Muscle layer of duodenum (tissue), 2 donors: ENCODE measurements around the gene BEX2.
"Not testable (repeated sequence)": the region's sequence is repeated elsewhere in the genome, so short reads cannot be mapped to it uniquely, and the experiment has no call there.

Experiments
- H3K27ac ChIP-seq: one replicate; pipeline ENCODE4 v1.7.0; 2013; ENCODE audit warnings: mild to moderate bottlenecking, low read length
- H3K27me3 ChIP-seq: one replicate; pipeline ENCODE4 v1.7.0; 2013; ENCODE audit warnings: low read depth, mild to moderate bottlenecking, control low read depth, low read length
- H3K36me3 ChIP-seq, 2 donors: one replicate each; pipeline ENCODE4 v1.7.0; 2013; ENCODE audit warnings: low read length in 2 of 2, control low read depth in 1 of 2, mild to moderate bottlenecking in 1 of 2; ENCODE audit not compliant: insufficient read depth in 2 of 2, control insufficient read depth in 1 of 2
- H3K4me1 ChIP-seq, 2 donors: one replicate each; pipeline ENCODE4 v1.7.0; 2013; ENCODE audit warnings: low read length in 2 of 2, mild to moderate bottlenecking in 2 of 2, control low read depth in 1 of 2, moderate library complexity in 1 of 2; ENCODE audit not compliant: insufficient read depth in 2 of 2, control insufficient read depth in 1 of 2
- H3K4me3 ChIP-seq, 2 donors: one replicate each; pipeline ENCODE4 v1.7.0; 2013; ENCODE audit warnings: low read length in 2 of 2, low read depth in 1 of 2, mild to moderate bottlenecking in 1 of 2
- H3K9me3 ChIP-seq, 2 donors: one replicate each; pipeline ENCODE4 v1.7.0; 2013; ENCODE audit warnings: low read length in 2 of 2, control low read depth in 1 of 2, mild to moderate bottlenecking in 1 of 2; ENCODE audit not compliant: control insufficient read depth in 1 of 2
- donor health status: healthy.

Gene BEX2

GRCh38 chrX:103310555-103311398 lies at the start of gene BEX2:
BEX2 (minus strand) TSS chrX:103310990; CDS start chrX:103309976, 1,014 bp downstream.
- H3K27me3 ChIP-seq, result no peaks in the 10 kb centered on the region
- no peak within 1 kb of the TSS for H3K27ac ChIP-seq
- H3K4me3 ChIP-seq, result peak within 1 kb of the TSS; percentile 46 to 76
- no peaks in the 10 kb centered on the region for H3K9me3 ChIP-seq
- no peaks in the 10 kb centered on the region for H3K36me3 ChIP-seq
- peaks cover 0 to 3% of the 10 kb centered on the region in 2 donors for H3K4me1 ChIP-seq

DNA sequence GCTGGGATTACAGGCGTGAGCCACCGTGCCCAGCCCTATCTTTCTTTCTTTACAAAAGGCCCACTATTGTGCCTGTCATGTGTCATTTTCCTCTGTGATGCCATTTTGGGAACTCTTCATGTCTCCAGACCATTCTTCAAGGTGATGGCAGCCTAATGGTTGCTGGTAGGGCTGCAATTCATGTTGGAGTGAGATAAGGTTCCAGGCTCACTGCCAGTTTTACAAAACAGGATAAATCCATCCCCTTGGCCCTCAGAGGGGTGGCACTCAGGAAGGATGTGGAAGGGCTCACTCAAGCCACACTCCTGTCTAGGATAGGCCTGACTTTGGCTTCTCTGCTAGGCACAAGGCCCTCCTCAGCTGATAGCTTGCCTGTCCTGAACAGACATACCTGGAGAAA lies 49.3 kb upstream of the BEX2 start:
- H3K4me1 ChIP-seq, result no peaks in the 10 kb centered on the region
- H3K27me3 ChIP-seq, result no peaks in the 10 kb centered on the region
- no peak overlapping the region for H3K4me3 ChIP-seq
- H3K9me3 ChIP-seq, result no peaks in the 10 kb centered on the region
- no peak overlapping the region for H3K27ac ChIP-seq
- H3K36me3 ChIP-seq, result peaks cover 0 to 4% of the 10 kb centered on the region in 2 donors

DNA sequence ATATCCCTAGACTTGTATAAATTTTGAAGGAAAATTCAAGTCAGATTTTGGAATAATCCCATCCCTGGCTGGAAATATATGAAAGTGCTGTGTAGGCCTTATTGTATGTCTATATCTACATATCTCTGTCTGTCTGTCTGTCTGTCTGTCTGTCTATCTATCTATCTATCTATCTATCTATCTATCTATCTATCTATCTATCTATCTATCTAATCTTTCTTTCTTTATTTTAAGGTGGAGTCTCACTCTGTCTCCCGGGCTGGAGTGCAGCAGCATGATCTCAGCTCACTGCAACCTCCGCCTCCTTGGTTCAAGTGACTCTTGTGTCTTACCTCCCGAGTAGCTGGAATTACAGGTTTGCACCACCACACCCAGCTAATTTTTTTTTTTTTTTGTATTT lies 48.8 kb upstream of the BEX2 start:
- not testable (repeated sequence) for H3K4me1 ChIP-seq, H3K27ac ChIP-seq, H3K36me3 ChIP-seq, H3K27me3 ChIP-seq, H3K4me3 ChIP-seq, H3K9me3 ChIP-seq

GRCh38 chrX:103357871-103358270 lies 47.1 kb upstream of the BEX2 start:
- no peaks in the 10 kb centered on the region for H3K9me3 ChIP-seq
- H3K36me3 ChIP-seq, result peaks cover 0 to 4% of the 10 kb centered on the region in 2 donors
- no peaks in the 10 kb centered on the region for H3K4me1 ChIP-seq
- H3K27ac ChIP-seq, result no peak overlapping the region
- peak overlapping the region; percentile 69 to 80 for H3K4me3 ChIP-seq
- no peaks in the 10 kb centered on the region for H3K27me3 ChIP-seq

DNA sequence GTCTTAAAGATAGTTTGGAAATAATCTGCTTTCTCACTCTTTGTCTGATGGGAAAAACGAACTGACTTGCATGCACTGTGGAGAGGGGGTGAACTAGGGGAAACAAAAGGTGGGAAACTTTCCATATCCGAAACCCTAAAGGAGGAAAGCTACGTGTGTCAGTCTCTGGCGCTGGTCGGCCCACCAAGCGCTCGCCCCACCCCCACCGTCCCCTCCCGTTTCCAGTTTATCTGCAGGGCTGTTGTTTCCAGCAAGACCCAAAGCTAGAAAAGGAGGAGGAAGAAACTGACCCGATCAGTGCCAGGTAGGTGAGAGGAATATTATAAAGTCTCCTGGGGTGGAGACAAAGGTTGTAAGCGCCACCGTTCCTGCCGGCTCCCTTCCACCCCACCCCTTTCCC lies 46.1 kb upstream of the BEX2 start:
- Histone ChIP-seq H3K9me3 (no peaks in the 10 kb centered on the region), H3K36me3 (peaks cover 0 to 4% of the 10 kb centered on the region in 2 donors), H3K27ac (peak overlapping the region; percentile 95), H3K4me1 (no peaks in the 10 kb centered on the region), H3K4me3 (peak overlapping the region; percentile 69 to 80), H3K27me3 (no peaks in the 10 kb centered on the region)

DNA sequence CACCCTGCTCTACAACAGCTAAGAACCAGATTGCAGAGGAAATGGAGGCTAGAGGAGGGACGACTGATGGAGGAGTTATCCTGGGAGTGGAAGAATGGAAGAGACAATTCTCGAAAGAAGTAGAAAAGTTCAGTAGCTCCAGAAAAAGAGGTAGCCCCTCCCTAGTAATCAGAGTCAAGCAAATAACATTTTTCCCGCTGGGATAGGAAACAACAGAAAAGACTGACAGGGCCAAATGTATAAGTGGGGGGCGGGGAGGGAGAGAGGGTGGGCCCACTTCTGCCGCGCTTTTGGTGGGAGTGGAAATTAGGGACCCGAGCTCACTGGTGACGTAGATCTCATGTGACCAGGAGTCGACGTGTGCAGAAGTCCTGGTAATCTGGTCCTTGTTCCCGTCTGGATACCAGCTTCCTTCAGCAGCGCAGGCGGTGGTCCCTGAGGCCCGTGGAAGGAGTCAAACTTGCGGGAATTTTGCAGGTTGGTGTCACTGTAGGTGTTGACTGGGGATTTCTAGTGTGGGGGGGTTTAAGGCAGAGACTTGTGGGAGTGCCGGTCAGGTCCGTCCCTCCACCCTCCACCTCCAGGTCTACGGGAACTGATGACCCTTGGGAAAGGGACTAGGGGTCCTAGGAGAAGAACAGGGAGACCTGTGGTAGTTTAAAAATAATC lies 45.5 kb upstream of the BEX2 start, which contains the start of gene TCEAL9:
TSS of gene TCEAL9 (plus strand) at position 377 of the 669 bp plus-strand sequence. CDS start 1,179 bp downstream, outside the sequence.
- Histone ChIP-seq H3K4me1 (no peaks in the 10 kb centered on the region), H3K36me3 (peaks cover 0 to 4% of the 10 kb centered on the region in 2 donors), H3K9me3 (no peaks in the 10 kb centered on the region), H3K4me3 (peak within 1 kb of the TSS; percentile 69 to 80), H3K27me3 (no peaks in the 10 kb centered on the region), H3K27ac (peak within 1 kb of the TSS; percentile 95)

- no peaks in the 10 kb centered on the region for H3K27me3 ChIP-seq
- no peak overlapping the region for H3K27ac ChIP-seq
- no peaks in the 10 kb centered on the region for H3K4me1 ChIP-seq
- H3K36me3 ChIP-seq, result no peaks in the 10 kb centered on the region
- H3K4me3 ChIP-seq, result no peak overlapping the region
- no peaks in the 10 kb centered on the region for H3K9me3 ChIP-seq
Measured at GRCh38 chrX:103347682-103348397, 37.0 kb upstream of the BEX2 start.

DNA sequence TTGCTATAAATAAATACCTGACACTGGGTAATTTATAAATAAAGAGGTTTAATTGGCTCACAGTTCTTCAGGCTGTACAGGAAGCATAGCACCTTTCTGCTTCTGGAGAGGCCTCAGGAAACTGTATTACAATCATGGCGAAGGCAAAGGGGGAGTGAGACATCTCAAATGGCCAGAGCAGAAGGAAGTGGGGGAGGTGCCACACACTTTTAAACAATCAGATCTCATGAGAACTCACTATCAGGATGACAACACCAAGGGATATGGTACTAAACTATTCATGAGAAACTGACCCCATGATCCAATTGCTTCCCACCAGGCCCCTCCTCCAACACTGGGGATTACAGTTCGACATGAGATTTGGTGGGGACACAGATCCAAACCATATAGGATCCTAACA lies 33.8 kb upstream of the BEX2 start:
- H3K27ac ChIP-seq, result no peak overlapping the region
- H3K27me3 ChIP-seq, result no peaks in the 10 kb centered on the region
- no peak overlapping the region for H3K4me3 ChIP-seq
- no peaks in the 10 kb centered on the region for H3K36me3 ChIP-seq
- H3K9me3 ChIP-seq, result no peaks in the 10 kb centered on the region
- no peaks in the 10 kb centered on the region for H3K4me1 ChIP-seq

GRCh38 chrX:103343105-103343504 lies 32.3 kb upstream of the BEX2 start:
- no peaks in the 10 kb centered on the region for H3K36me3 ChIP-seq
- H3K4me3 ChIP-seq, result no peak overlapping the region
- H3K27me3 ChIP-seq, result no peaks in the 10 kb centered on the region
- no peaks in the 10 kb centered on the region for H3K9me3 ChIP-seq
- H3K27ac ChIP-seq, result no peak overlapping the region
- no peaks in the 10 kb centered on the region for H3K4me1 ChIP-seq

- H3K4me1 ChIP-seq, result no peaks in the 10 kb centered on the region
- H3K9me3 ChIP-seq, result no peaks in the 10 kb centered on the region
- no peaks in the 10 kb centered on the region for H3K27me3 ChIP-seq
- no peak overlapping the region for H3K27ac ChIP-seq
- H3K36me3 ChIP-seq, result no peaks in the 10 kb centered on the region
- H3K4me3 ChIP-seq, result no peak overlapping the region
Measured at GRCh38 chrX:103338663-103339062, 27.9 kb upstream of the BEX2 start.

DNA sequence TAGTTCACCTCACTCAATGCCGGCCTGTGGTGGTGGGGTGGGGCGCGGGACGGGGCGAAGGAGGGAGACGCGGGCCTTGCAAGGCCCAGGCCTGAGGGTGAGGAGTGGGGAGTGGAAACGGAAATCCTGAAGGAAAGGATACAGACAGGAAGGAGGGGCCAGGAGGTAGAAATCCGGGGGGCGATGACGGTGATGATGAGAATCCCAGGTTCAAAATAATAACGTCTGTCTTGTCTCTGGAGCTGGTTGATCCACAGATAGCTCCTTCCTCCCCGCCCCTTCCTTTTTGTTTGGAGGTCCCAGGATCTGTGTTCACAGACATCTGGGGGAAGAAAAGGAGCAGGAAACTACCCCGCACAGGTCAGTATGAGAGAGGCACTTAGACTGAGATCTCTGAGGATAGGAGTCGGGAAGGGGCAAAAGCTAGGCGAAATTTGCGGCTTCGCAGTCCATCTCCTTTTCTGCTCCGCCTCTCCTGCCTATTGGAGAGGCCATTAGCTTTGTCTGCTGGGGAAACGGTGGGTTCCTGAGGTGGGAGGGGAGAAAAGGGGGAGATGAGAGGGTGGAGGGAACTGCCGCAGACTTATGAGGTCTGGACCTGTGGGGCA lies 20.0 kb upstream of the BEX2 start:
- peaks cover 0 to 3% of the 10 kb centered on the region in 2 donors for H3K4me1 ChIP-seq
- H3K36me3 ChIP-seq, result no peaks in the 10 kb centered on the region
- peak overlapping the region; percentile 31 for H3K27ac ChIP-seq
- no peaks in the 10 kb centered on the region for H3K27me3 ChIP-seq
- no peaks in the 10 kb centered on the region for H3K9me3 ChIP-seq
- peak overlapping the region; percentile 52 to 59 for H3K4me3 ChIP-seq
